NCI-H446 (cell line): ENCODE results near the gene AKTIP.
A peak's percentile ranks its signal among the peaks of the same experiment; 100 is the strongest.
"Not testable (repeated sequence)": the region's sequence is repeated elsewhere in the genome, so short reads cannot be mapped to it uniquely, and the experiment has no call there.

ENCODE experiments used
- DNase-seq, 2 experiments: peaks; one replicate each; lab custom pipeline; 2025; lab: John Stamatoyannopoulos, UW

Gene AKTIP

GRCh38 chr16:53502331-53503269 is at the start of gene AKTIP:
AKTIP (minus strand) TSS chr16:53503209; CDS start chr16:53500259, 2,950 bp downstream.
- no peak for DNase-seq

- peak in 1 of 2 experiments; percentile 65 for DNase-seq
These were observed 47.1 kb upstream of the AKTIP start for GRCh38 chr16:53549970-53550690.

- DNase-seq, result no peak
These were observed 44.0 kb upstream of the AKTIP start for GRCh38 chr16:53546988-53547391.

- no peak for DNase-seq
These were observed 42.4 kb upstream of the AKTIP start for GRCh38 chr16:53545433-53545832.

GRCh38 chr16:53542283-53542682 is 39.3 kb upstream of the AKTIP start:
- DNase-seq, result no peak

GRCh38 chr16:53541326-53541725 is 38.3 kb upstream of the AKTIP start:
- DNase-seq, result no peak

- DNase-seq, result not testable (repeated sequence)
These were observed 37.0 kb upstream of the AKTIP start for GRCh38 chr16:53539759-53540718.

- not testable (repeated sequence) for DNase-seq
These were observed 36.3 kb upstream of the AKTIP start for GRCh38 chr16:53539346-53539745.

- no peak for DNase-seq
These were observed 34.6 kb upstream of the AKTIP start for GRCh38 chr16:53537626-53538025.

GRCh38 chr16:53534206-53534605 is 31.2 kb upstream of the AKTIP start:
- no peak for DNase-seq

GRCh38 chr16:53530741-53531140 is 27.7 kb upstream of the AKTIP start:
- DNase-seq, result no peak

- DNase-seq, result no peak
These were observed 27.0 kb upstream of the AKTIP start for GRCh38 chr16:53530046-53530445.

- no peak for DNase-seq
These were observed 26.5 kb upstream of the AKTIP start for GRCh38 chr16:53529513-53529912.

- no peak for DNase-seq
These were observed 25.8 kb upstream of the AKTIP start for GRCh38 chr16:53528797-53529196.

- DNase-seq, result no peak
These were observed 21.1 kb upstream of the AKTIP start for GRCh38 chr16:53523971-53524548.

GRCh38 chr16:53523126-53523804 is 20.3 kb upstream of the AKTIP start:
- DNase-seq, result no peak

GRCh38 chr16:53519417-53520091 is 16.5 kb upstream of the AKTIP start:
- no peak for DNase-seq

GRCh38 chr16:53518550-53519416 is 15.8 kb upstream of the AKTIP start:
- no peak for DNase-seq

- DNase-seq, result no peak
These were observed 14.8 kb upstream of the AKTIP start for GRCh38 chr16:53517851-53518250.
